Epithelial cell of prostate (primary cell): ENCODE measurements around the gene SHOX.

Experiments
- DNase-seq: peaks from one replicate; pipeline ENCODE4 v3.0.0-alpha.2; 2011; ENCODE audit warnings: low read depth, low spot score
- H3K27ac ChIP-seq: fragments of 450-650 bp; 2 replicates; pipeline ENCODE4 v1.5.1; 2017; ENCODE audit warnings: mild to moderate bottlenecking

Gene SHOX

DNA sequence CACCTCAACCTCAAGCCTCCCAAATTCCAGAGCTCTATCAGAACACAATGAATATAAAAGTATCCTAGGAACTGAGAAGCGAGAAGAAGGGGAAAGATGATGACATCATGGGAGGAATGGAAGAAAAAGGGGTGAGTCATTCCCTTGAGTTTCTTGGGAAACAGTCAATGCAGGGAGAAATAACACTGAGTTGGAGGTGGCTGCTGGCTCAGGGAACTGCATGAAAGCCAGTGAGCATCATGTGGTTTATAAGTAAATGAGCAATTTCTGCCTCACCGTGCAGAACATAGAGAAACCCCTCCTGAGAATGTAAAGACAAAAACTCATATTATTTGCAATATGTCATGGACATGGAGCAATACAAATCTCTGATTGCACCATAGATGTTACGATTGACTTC is 73.3 kb downstream of the SHOX start:
- no peak overlapping the region for H3K27ac ChIP-seq
- no peak for DNase-seq
